Dermis microvascular lymphatic vessel endothelial cell (primary cell): ENCODE results near the gene UBTD2. TPM values are rescaled to one million over a fixed set of nuclear protein-coding genes. Genes with fewer than 3 reads are reported as not detected.
"Not testable (repeated sequence)": the region's sequence is repeated elsewhere in the genome, so short reads cannot be mapped to it uniquely, and the experiment has no call there.

ENCODE experiments used
- DNase-seq, 2 donors: peaks; one replicate each; pipeline versions ENCODE4 v3.0.0 to v3.0.0-alpha.2; 2010; ENCODE audit warnings: low read depth in 2 of 2
- total RNA-seq: library from RNA; depleted of rRNA; stranded (reverse); fragments of >200 nt; gene quantifications from 2 replicates; pipeline ENCODE4 v1.2.1, GENCODE V29; 2014

Gene UBTD2
- total RNA-seq, 1 donor from 2014 or later: 15.7 TPM

GRCh38 chr5:172293054-172293744 is 9.6 kb upstream of the UBTD2 start:
- DNase-seq: peak; percentile 62 to 78

- DNase-seq: not testable (repeated sequence)
Observed at GRCh38 chr5:172291837-172292236, 8.3 kb upstream of the UBTD2 start.

GRCh38 chr5:172288465-172288864 is 4.9 kb upstream of the UBTD2 start:
- no peak for DNase-seq

GRCh38 chr5:172287140-172287539 is 3.6 kb upstream of the UBTD2 start:
- not testable (repeated sequence) for DNase-seq

- no peak for DNase-seq
Observed at GRCh38 chr5:172285226-172286143, 1.9 kb upstream of the UBTD2 start.

GRCh38 chr5:172284611-172284980 is 1.0 kb upstream of the UBTD2 start:
- peak in 1 of 2 donors; percentile 6 for DNase-seq

GRCh38 chr5:172283862-172284610 is 472 bp upstream of the UBTD2 start:
- peak in 1 of 2 donors; percentile 85 for DNase-seq

GRCh38 chr5:172282272-172283019 is 1.1 kb downstream of the UBTD2 start:
- DNase-seq: no peak

- DNase-seq: no peak
Observed at GRCh38 chr5:172281346-172281745, 2.2 kb downstream of the UBTD2 start.

GRCh38 chr5:172280929-172281328 is 2.6 kb downstream of the UBTD2 start:
- DNase-seq: no peak

- DNase-seq: no peak
Observed at GRCh38 chr5:172280317-172280716, 3.2 kb downstream of the UBTD2 start.

- DNase-seq: no peak
Observed at GRCh38 chr5:172278356-172278755, 5.2 kb downstream of the UBTD2 start.

- peak in 1 of 2 donors; percentile 3 for DNase-seq
Observed at GRCh38 chr5:172276214-172276613, 7.3 kb downstream of the UBTD2 start.

- peak in 1 of 2 donors; percentile 3 for DNase-seq
Observed at GRCh38 chr5:172274951-172275753, 8.4 kb downstream of the UBTD2 start.

GRCh38 chr5:172267943-172268342 is 15.6 kb downstream of the UBTD2 start:
- DNase-seq: no peak

- DNase-seq: no peak
Observed at GRCh38 chr5:172266676-172267092, 16.9 kb downstream of the UBTD2 start.

GRCh38 chr5:172266071-172266675 is 17.4 kb downstream of the UBTD2 start:
- DNase-seq: peak in 1 of 2 donors; percentile 4

- DNase-seq: no peak
Observed at GRCh38 chr5:172264815-172265395, 18.7 kb downstream of the UBTD2 start.

- DNase-seq: no peak
Observed at GRCh38 chr5:172255444-172255843, 28.1 kb downstream of the UBTD2 start.
